ENCODE results near the gene ASTN1.

The ASTN1 gene

GRCh38 chr1:176884286-176884685, 280.2 kb downstream of the ASTN1 start:
- POLR2A ChIA-PET: no interaction called here
- CTCF ChIA-PET: no interaction called here
- DNase-seq (ENCODE audit: extremely low spot score): no peak
- TF ChIP-seq LEF1 (IDR thresholded peaks at IDR 0.05; ENCODE audit: borderline replicate concordance): no peak
- no peak for TF ChIP-seq TARDBP (IDR thresholded peaks at IDR 0.05)
- no peak for TF ChIP-seq BHLHE40 (IDR thresholded peaks at IDR 0.05; ENCODE audit: borderline replicate concordance)
- TF ChIP-seq FOXK2 (IDR thresholded peaks at IDR 0.05): no peak
- no peak for TF ChIP-seq PKNOX1 (IDR thresholded peaks at IDR 0.05)
- TF ChIP-seq SUZ12 (IDR thresholded peaks at IDR 0.05): no peak
- TF ChIP-seq ZNF384 (IDR thresholded peaks at IDR 0.05): no peak
- no peak for TF ChIP-seq ARNT (IDR thresholded peaks at IDR 0.05)
- no peak for TF ChIP-seq CTBP1 (IDR thresholded peaks at IDR 0.05; ENCODE audit: borderline replicate concordance)
- no peak for TF ChIP-seq FOXA1 (IDR thresholded peaks at IDR 0.05)
- TF ChIP-seq SP1 (IDR thresholded peaks at IDR 0.05): no peak
- no peak for TF ChIP-seq HDGF (IDR thresholded peaks at IDR 0.05; ENCODE audit: borderline replicate concordance)
- no peak for TF ChIP-seq FOXM1 (IDR thresholded peaks at IDR 0.05; ENCODE audit: borderline replicate concordance)
- no peak for TF ChIP-seq NFRKB (IDR thresholded peaks at IDR 0.05)
- TF ChIP-seq ELF4 (IDR thresholded peaks at IDR 0.05): no peak
- TF ChIP-seq L3MBTL2 (conservative IDR thresholded peaks at IDR 0.05): no peak

- peak; percentile 28; the same call in 1 of the 2 replicates for TF ChIP-seq PKNOX1 (IDR thresholded peaks at IDR 0.05)
- TF ChIP-seq ARNT (IDR thresholded peaks at IDR 0.05): no peak
Measured at GRCh38 chr1:176880955-176881595, 283.4 kb downstream of the ASTN1 start.

GRCh38 chr1:176879784-176880620, 284.5 kb downstream of the ASTN1 start:
- POLR2A ChIA-PET: no interaction called here
- CTCF ChIA-PET: interaction anchor here (0.6 to 1.5 kb wide), 4 partner anchors 188 to 1826 kb away, joined by 3 to 6 read pairs (median 4); no protein-coding TSS in a partner anchor
- no peak for TF ChIP-seq FOXA1 (IDR thresholded peaks at IDR 0.05)
- DNase-seq (ENCODE audit: extremely low spot score): no peak

More at GRCh38 chr1:176880955-176881595, 283.4 kb downstream of the ASTN1 start:
- POLR2A ChIA-PET: no interaction called here
- DNase-seq (ENCODE audit: extremely low spot score): peak; percentile 88
- CTCF ChIA-PET: interaction anchor here (0.7 to 1.5 kb wide), 3 partner anchors 189 to 505 kb away, joined by 3 to 6 read pairs (median 5); no protein-coding TSS in a partner anchor

GRCh38 chr1:176878750-176879536, 285.6 kb downstream of the ASTN1 start:
- TF ChIP-seq ELF4 (IDR thresholded peaks at IDR 0.05): no peak
- peak; percentile 17 for DNase-seq (ENCODE audit: extremely low spot score)
- POLR2A ChIA-PET: no interaction called here
- CTCF ChIA-PET: no interaction called here

- no peak for DNase-seq (ENCODE audit: extremely low spot score)
- TF ChIP-seq PKNOX1 (IDR thresholded peaks at IDR 0.05) (no peak), NFRKB (IDR thresholded peaks at IDR 0.05) (no peak), BHLHE40 (IDR thresholded peaks at IDR 0.05; ENCODE audit: borderline replicate concordance) (no peak), ARNT (IDR thresholded peaks at IDR 0.05) (no peak), TARDBP (IDR thresholded peaks at IDR 0.05) (no peak), ZNF384 (IDR thresholded peaks at IDR 0.05) (no peak), ELF4 (IDR thresholded peaks at IDR 0.05) (no peak), CTBP1 (IDR thresholded peaks at IDR 0.05; ENCODE audit: borderline replicate concordance) (no peak), HDGF (IDR thresholded peaks at IDR 0.05; ENCODE audit: borderline replicate concordance) (no peak), SP1 (IDR thresholded peaks at IDR 0.05) (no peak)
- ChIA-PET POLR2A (no interaction called here), CTCF (no interaction called here)
Measured at GRCh38 chr1:176877557-176877956, 287.0 kb downstream of the ASTN1 start.

- POLR2A ChIA-PET: no interaction called here
- TF ChIP-seq FOXK2 (IDR thresholded peaks at IDR 0.05): no peak
- no peak for TF ChIP-seq SP1 (IDR thresholded peaks at IDR 0.05)
- TF ChIP-seq L3MBTL2 (conservative IDR thresholded peaks at IDR 0.05): no peak
- TF ChIP-seq FOXA1 (IDR thresholded peaks at IDR 0.05): no peak
- no peak for TF ChIP-seq ARNT (IDR thresholded peaks at IDR 0.05)
- TF ChIP-seq BHLHE40 (IDR thresholded peaks at IDR 0.05; ENCODE audit: borderline replicate concordance): no peak
- DNase-seq (ENCODE audit: extremely low spot score): no peak
- CTCF ChIA-PET: no interaction called here
Measured at GRCh38 chr1:176876966-176877515, 287.5 kb downstream of the ASTN1 start.

Measured in HEK293T (cell line).